WI38 (cell line): Measurements from ENCODE around the gene EDDM3A.
"Not testable (repeated sequence)": the region's sequence is repeated elsewhere in the genome, so short reads cannot be mapped to it uniquely, and the experiment has no call there.

Experiments
- H3K4me3 ChIP-seq: 2 replicates; pipeline ENCODE4 v1.5.1; 2011; ENCODE audit warnings: low read depth, mild to moderate bottlenecking, control low read depth, low read length
- TF ChIP-seq, protein P1 (sequence below): IDR thresholded peaks from 2 replicates; pipeline ENCODE4 v1.5.1; 2012; ENCODE audit warnings: low read depth, mild to moderate bottlenecking, control low read depth, low read length

Gene EDDM3A

DNA sequence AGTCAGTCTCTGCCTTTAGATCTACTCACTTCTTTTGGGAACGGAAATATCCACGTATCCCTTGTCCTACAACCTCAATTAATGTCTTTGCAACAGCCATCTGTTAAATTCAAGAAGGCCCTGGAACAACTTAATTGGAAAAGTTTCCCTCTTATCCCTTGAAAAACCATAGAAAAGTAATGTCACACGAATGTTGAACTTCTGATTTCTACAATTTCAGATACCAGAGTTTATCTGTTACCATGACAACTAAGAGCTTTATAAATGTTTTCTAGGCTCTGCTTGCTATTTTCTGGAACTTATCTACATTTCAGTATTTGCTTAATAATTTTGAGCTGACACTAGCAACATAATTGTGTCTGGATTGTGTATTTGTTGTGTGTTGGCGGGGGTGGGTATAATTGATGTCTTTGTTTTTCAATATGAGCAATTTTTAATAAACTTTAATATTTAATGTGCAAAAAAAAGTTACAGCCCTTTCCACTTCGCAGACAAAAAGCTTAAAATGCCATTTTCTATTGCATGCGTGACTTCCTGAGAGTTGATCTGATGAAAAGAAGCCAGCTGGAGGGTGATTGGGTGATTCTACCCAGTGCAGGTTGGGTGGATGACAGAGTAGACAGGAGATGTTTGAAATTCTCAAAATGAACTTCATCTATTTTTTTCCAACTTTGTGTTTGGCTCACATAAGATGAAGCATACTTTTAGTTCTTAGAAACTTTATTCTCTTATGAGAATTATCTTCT, 11.8 kb upstream of the EDDM3A start:
- H3K4me3 ChIP-seq, result no peak overlapping the region
- TF ChIP-seq, protein P1, sequence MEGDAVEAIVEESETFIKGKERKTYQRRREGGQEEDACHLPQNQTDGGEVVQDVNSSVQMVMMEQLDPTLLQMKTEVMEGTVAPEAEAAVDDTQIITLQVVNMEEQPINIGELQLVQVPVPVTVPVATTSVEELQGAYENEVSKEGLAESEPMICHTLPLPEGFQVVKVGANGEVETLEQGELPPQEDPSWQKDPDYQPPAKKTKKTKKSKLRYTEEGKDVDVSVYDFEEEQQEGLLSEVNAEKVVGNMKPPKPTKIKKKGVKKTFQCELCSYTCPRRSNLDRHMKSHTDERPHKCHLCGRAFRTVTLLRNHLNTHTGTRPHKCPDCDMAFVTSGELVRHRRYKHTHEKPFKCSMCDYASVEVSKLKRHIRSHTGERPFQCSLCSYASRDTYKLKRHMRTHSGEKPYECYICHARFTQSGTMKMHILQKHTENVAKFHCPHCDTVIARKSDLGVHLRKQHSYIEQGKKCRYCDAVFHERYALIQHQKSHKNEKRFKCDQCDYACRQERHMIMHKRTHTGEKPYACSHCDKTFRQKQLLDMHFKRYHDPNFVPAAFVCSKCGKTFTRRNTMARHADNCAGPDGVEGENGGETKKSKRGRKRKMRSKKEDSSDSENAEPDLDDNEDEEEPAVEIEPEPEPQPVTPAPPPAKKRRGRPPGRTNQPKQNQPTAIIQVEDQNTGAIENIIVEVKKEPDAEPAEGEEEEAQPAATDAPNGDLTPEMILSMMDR, result no peak

DNA sequence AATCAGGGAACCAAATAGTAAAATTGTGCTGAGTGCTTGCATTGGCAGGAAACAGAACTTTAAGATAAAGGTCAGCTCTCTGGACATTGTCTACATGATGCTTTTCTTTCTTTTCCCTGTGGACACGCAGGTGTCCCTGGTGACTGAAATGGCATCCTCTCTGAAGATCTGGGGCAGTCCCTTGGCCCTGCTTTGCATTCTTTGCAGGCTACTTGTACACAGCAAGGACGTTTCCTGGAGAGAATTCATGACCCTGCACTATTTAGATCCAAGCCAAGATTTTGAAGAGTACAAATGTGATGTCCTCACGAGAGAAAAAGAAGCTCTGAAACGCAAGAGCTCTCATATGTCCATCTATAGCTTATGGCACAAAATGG, 11.3 kb upstream of the EDDM3A start:
- TF ChIP-seq, protein P1, result no peak
- no peak overlapping the region for H3K4me3 ChIP-seq

DNA sequence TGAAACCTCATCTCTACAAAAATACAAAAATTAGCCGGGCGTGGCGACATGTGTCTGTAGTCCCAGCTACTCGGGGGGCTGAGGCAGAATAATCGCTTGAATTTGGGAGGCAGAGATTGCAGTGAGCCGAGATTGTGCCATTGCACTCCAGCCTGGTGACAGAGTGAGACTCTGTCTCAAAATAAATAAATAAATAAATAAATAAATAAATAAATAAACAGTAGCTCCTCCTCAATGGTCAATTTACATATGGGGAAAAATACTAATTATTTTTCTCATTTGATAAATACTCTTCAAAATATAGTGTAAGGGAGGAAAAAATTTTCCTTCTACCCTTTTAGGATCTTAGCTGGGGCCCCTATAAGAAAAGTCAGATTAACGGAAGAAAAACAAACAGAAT, 7.4 kb upstream of the EDDM3A start:
- not testable (repeated sequence) for H3K4me3 ChIP-seq

DNA sequence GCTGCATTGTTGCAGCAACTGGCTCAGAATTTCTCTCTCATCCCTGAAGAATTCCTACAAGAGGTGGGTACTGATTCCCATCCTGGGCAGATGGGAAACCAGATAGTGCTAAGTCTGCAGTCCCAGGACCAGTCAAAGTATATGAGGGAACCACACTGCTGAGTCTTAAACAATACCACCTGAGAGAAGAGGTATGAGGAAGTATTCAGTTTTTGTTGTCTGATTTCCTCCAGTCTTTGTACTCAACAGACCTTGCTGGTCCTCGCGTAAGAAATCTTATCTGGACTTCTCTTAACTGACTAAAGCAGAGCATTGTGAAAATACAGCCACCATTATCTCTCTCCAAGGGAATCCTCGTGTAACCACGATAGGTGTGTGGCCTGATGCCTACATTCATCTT, 3.6 kb upstream of the EDDM3A start:
- H3K4me3 ChIP-seq, result no peak overlapping the region
- TF ChIP-seq, protein P1, result no peak

DNA sequence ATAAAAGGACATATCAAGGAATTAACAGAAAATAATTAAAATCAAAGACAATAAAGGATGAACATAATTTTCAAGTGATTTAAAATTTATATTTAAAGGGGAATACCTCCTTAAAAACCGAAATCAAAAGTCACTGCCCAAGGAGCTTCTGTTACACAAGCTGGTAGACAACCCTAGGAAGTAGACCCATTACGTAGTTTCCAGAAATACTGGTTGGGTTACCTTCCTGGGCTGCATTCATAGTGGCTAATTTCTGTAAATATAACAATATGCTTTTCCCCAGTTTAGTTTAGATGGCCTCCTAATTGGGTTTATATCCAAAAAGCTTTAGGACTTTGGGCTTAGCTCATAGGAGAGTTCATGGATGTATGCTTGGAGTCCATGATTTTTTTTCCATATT, 2.1 kb upstream of the EDDM3A start:
- no peak overlapping the region for H3K4me3 ChIP-seq
- TF ChIP-seq, protein P1, result no peak

DNA sequence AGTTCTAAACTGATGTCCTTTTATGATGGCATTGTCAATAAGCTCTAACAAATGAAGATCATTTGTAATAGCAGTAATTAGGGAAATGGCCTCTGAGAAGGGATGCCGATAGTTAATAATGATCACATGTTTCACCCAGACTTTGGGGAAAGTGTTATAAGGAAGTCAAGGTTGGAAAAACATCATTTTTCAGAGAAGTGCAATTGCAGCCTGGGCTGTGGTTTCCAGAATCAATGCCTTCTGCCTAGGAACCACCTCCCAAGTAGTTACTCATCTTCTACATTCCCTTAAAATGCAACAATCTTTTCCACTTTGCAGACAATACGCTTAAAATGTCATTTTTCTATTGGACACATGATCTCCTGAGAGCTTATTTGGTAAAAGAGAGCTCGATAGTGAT, 879 bp downstream of the EDDM3A start:
- no peak overlapping the region for H3K4me3 ChIP-seq
- TF ChIP-seq, protein P1, result no peak

DNA sequence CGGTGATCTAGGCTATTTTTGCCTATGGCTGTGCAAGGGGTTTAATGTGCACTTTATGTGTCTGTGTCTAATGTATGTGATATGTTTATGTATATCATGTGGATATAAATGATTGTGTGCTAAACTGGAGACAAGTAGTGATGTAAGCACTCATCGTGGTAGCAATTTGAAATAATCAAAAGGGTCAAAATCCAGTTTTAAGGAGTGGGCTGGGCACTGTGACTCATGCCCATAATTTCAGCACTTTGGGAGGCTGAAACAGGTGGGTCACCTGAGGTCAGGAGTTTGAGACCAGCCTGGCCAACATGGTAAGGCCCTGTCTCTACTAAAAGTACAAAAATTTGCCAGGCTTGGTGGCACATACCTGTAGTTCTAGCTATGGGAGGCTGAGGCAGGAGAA, 2.8 kb downstream of the EDDM3A start:
- TF ChIP-seq, protein P1, result no peak
- H3K4me3 ChIP-seq, result no peak overlapping the region

DNA sequence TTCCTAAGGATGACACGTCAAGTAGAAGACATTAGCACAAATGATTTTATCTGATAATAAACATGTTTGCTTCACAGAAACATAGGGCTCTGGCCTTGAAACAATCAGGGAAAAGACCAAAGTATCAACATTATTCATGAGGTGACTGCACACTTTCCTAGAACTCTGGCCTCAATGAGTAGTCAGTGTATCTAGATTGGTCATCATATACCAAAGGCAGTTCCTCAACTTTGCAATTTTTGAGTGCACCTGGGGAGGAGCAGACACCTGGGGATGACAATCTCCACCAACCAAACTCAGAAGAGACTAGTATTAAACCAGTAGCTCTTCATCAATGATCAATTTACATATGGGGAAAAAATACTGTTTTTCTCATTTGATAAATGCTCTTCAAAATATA, 4.5 kb downstream of the EDDM3A start:
- TF ChIP-seq, protein P1, result no peak
- H3K4me3 ChIP-seq, result no peak overlapping the region
